HepG2 (cell line): Measurements from ENCODE around the gene RHBDL1. TPM values are rescaled to one million over a fixed set of nuclear protein-coding genes. Genes with fewer than 3 reads are reported as not detected.

ENCODE experiments used
- polyA plus RNA-seq, 8 experiments: library from polyadenylated mRNA; depleted of rRNA in 3 of 8; stranded (reverse) in 7 of 8; unstranded in 1 of 8; fragments of >200 nt; fragmentation: Illumina TruSeq in 4 of 8; extraction: Trizol in 4 of 8; gene quantifications; 2 replicates each; pipeline versions ENCODE4 v1.2.1 to v1.2.3, GENCODE V29; 2011 to 2016; ENCODE audit warnings: low read depth in 4 of 8, missing spikeins in 1 of 8, mixed read lengths in 1 of 8; ENCODE audit not compliant: insufficient read depth in 1 of 8
- total RNA-seq, 5 experiments: library from RNA; depleted of rRNA; stranded (reverse); fragments of >200 nt; fragmentation: Illumina TruSeq; extraction: Trizol; gene quantifications; 2 replicates each; pipeline ENCODE4 v1.2.3, GENCODE V29; 2016; ENCODE audit warnings: low read depth in 1 of 5
- TF ChIP-seq, protein P1 (sequence below): sonication (generic); formaldehyde crosslinking; IDR thresholded peaks from one replicate; pipeline ENCODE4 v1.5.1; 2020; ENCODE audit warnings: mild to moderate bottlenecking, missing genetic modification reagents; ENCODE audit errors: not compliant biosample characterization
- TF ChIP-seq, protein P2 (sequence below): sonication (generic); formaldehyde crosslinking; IDR thresholded peaks from 2 replicates; pipeline ENCODE4 v1.4.0; 2020; ENCODE audit warnings: missing genetic modification reagents, mild to moderate bottlenecking, borderline replicate concordance

Gene RHBDL1
- total and polyA plus RNA-seq, 2 of the 13 experiments (the other 11 are each of a cell fraction or from before 2014, with no cell fraction given), result 1.8 to 3.8 TPM

DNA sequence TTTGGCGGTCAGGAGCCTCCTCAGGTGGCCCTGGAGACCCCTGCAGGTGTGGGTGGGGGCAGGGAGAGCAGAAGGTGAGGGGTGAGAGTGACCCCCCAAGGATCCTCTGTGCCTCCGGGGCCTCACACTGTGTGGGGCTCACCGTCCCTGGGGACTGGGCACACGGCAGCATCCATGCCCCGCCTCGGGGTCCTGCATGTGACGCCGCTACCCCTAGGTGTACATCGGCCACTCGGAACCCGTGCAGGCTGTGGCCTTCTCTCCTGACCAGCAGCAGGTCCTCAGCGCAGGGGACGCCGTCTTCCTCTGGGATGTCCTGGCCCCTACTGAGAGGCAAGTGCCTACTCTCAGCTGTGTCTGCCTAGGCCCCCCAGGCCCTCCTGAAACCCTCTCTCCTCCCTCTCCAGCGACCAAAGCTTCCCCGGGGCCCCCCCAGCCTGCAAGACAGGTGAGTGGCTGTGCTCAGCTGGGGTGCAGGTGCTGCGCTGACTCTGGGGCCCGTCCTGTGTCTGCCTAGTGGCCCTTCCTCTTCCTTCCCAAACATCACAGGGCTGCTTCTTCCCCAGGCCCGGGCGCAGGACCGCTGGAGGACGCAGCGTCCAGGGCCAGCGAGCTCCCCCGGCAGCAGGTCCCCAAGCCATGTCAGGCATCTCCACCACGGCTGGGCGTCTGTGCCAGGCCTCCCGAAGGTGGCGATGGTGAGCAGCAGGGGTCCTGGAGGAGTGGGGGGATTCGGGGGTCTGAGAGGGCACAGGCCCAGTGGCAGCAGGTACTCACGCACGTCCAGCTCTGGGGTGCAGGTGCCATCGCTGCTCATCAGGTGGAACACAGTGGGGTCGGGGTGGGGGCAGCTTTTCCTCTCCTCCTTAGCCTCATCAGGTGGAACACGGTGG is 16.5 kb upstream of the RHBDL1 start (continued):
- TF ChIP-seq, protein P1, sequence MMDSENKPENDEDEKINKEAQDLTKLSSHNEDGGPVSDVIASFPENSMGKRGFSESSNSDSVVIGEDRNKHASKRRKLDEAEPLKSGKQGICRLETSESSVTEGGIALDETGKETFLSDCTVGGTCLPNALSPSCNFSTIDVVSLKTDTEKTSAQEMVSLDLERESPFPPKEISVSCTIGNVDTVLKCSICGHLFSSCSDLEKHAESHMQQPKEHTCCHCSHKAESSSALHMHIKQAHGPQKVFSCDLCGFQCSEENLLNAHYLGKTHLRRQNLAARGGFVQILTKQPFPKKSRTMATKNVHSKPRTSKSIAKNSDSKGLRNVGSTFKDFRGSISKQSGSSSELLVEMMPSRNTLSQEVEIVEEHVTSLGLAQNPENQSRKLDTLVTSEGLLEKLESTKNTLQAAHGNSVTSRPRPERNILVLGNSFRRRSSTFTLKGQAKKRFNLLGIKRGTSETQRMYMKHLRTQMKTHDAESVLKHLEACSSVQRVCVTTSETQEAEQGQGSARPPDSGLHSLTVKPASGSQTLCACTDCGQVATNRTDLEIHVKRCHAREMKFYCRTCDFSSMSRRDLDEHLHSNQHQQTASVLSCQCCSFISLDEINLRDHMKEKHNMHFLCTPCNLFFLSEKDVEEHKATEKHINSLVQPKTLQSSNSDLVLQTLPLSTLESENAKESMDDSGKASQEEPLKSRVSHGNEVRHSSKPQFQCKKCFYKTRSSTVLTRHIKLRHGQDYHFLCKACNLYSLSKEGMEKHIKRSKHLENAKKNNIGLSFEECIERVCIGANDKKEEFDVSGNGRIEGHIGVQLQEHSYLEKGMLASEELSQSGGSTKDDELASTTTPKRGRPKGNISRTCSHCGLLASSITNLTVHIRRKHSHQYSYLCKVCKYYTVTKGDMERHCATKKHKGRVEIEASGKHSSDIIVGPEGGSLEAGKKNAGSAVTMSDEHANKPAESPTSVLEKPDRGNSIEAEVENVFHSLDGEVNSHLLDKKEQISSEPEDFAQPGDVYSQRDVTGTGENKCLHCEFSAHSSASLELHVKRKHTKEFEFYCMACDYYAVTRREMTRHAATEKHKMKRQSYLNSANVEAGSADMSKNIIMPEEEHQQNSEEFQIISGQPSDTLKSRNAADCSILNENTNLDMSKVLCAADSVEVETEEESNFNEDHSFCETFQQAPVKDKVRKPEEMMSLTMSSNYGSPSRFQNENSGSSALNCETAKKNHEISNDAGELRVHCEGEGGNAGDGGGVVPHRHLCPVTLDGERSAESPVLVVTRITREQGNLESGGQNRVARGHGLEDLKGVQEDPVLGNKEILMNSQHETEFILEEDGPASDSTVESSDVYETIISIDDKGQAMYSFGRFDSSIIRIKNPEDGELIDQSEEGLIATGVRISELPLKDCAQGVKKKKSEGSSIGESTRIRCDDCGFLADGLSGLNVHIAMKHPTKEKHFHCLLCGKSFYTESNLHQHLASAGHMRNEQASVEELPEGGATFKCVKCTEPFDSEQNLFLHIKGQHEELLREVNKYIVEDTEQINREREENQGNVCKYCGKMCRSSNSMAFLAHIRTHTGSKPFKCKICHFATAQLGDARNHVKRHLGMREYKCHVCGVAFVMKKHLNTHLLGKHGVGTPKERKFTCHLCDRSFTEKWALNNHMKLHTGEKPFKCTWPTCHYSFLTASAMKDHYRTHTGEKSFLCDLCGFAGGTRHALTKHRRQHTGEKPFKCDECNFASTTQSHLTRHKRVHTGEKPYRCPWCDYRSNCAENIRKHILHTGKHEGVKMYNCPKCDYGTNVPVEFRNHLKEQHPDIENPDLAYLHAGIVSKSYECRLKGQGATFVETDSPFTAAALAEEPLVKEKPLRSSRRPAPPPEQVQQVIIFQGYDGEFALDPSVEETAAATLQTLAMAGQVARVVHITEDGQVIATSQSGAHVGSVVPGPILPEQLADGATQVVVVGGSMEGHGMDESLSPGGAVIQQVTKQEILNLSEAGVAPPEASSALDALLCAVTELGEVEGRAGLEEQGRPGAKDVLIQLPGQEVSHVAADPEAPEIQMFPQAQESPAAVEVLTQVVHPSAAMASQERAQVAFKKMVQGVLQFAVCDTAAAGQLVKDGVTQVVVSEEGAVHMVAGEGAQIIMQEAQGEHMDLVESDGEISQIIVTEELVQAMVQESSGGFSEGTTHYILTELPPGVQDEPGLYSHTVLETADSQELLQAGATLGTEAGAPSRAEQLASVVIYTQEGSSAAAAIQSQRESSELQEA (CRISPR knock-in tag), result no peak
- TF ChIP-seq, protein P2, sequence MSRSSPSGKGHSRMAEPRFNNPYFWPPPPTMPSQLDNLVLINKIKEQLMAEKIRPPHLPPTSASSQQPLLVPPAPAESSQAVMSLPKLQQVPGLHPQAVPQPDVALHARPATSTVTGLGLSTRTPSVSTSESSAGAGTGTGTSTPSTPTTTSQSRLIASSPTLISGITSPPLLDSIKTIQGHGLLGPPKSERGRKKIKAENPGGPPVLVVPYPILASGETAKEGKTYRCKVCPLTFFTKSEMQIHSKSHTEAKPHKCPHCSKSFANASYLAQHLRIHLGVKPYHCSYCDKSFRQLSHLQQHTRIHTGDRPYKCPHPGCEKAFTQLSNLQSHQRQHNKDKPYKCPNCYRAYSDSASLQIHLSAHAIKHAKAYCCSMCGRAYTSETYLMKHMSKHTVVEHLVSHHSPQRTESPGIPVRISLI, result no peak
